ENCODE measurements around the gene CD2BP2. TPM values are rescaled to one million over a fixed set of nuclear protein-coding genes. Genes with fewer than 3 reads are reported as not detected.

Gene CD2BP2
- total and polyA plus RNA-seq, 9 of the 15 experiments (the other 6 are each of a cell fraction or from before 2014, with no cell fraction given): 3.9 to 51.1 (median 32.8) TPM

GRCh38 chr16:30355144-30355953 is at the start of gene CD2BP2 (continued):
- TF ChIP-seq PRDM10 (IDR thresholded peaks at IDR 0.05; ENCODE audit: partially characterized antibody) (peak; percentile 45), POLR2A (conservative IDR thresholded peaks at IDR 0.05) (peak; percentile 82), BRD4 (IDR thresholded peaks at IDR 0.05) (peak; percentile 38; the same call in 1 of the 2 replicates), NELFE (IDR thresholded peaks at IDR 0.05; ENCODE audit: insufficient read depth, insufficient read length) (no peak), TRIM24 (IDR thresholded peaks at IDR 0.05) (peak in 1 of 2 experiments; percentile 77; a peak in 2 of 4 replicates), ZNF766 (CRISPR knock-in tag; conservative IDR thresholded peaks at IDR 0.05) (peak; percentile 87), ZFP1 (CRISPR knock-in tag; IDR thresholded peaks at IDR 0.05) (no peak), FOXA3 (CRISPR knock-in tag; conservative IDR thresholded peaks at IDR 0.05 in 1 of 2, IDR thresholded peaks at IDR 0.05 in 1 of 2) (0 out of 4 replicates have a peak, but pooled peaks of 1 of the 2 experiments have one; percentile 57), ZNF12 (CRISPR knock-in tag; IDR thresholded peaks at IDR 0.05) (0 out of 2 replicates have a peak, but pooled peaks have one; percentile 11), TEAD1 (CRISPR knock-in tag; IDR thresholded peaks at IDR 0.05) (peak in 1 of 2 experiments; percentile 92; a peak in 2 of 4 replicates), DIDO1 (tag; IDR thresholded peaks at IDR 0.05; ENCODE audit: low read depth) (0 out of 2 replicates have a peak, but pooled peaks have one; percentile 26), NCOA6 (IDR thresholded peaks at IDR 0.05) (peak; percentile 76; the same call in 1 of the 2 replicates), TOE1 (IDR thresholded peaks at IDR 0.05; ENCODE audit: borderline replicate concordance) (peak; percentile 93), TOE1 (CRISPR knock-in tag; IDR thresholded peaks at IDR 0.05; ENCODE audit: borderline replicate concordance, low read depth) (no peak), KLF1 (tag; IDR thresholded peaks at IDR 0.05) (peak; percentile 11; the same call in 1 of the 2 replicates), CTCF (IDR thresholded peaks at IDR 0.05 in 2 of 3, conservative IDR thresholded peaks at IDR 0.05 in 1 of 3; ENCODE audit: insufficient read depth in 2 of 3, low read depth in 1 of 3, low read length in 3 of 3) (peak in 1 of 3 experiments; percentile 1; a peak in 1 of 6 replicates), TRIM28 (IDR thresholded peaks at IDR 0.05) (0 out of 2 replicates have a peak, but pooled peaks have one; percentile 22), EGR1 (conservative IDR thresholded peaks at IDR 0.05) (peak; percentile 92), SIN3A (IDR thresholded peaks at IDR 0.05; ENCODE audit: borderline replicate concordance in 2 of 2, control insufficient read depth in 1 of 2, low read depth in 2 of 2, low read length in 2 of 2) (peak; percentile 67 to 94; a peak in 2 of 4 replicates), POLR2B (IDR thresholded peaks at IDR 0.05; ENCODE audit: low read depth, partially characterized antibody) (peak; percentile 31), FOXP1 (CRISPR knock-in tag; IDR thresholded peaks at IDR 0.05) (peak; percentile 36; the same call in 1 of the 2 replicates)
